OCI-LY7 (cell line): Measurements from ENCODE around the gene SLC25A31. TPM values are rescaled to one million over a fixed set of nuclear protein-coding genes. Genes with fewer than 3 reads are reported as not detected.
A peak's percentile ranks its signal among the peaks of the same experiment; 100 is the strongest.

Experiments used
- BruUV-seq: library from RNA; stranded (reverse); fragments of 400-500 nt; replicated peaks from 2 replicates; lab custom pipeline; 2021; lab: Mats Ljungman, UMichigan
- CTCF ChIA-PET: fragments of 300-600 bp; sonication (Branson Sonifier 250); formaldehyde crosslinking; loops from one replicate; lab custom pipeline; 2022; ENCODE audit warnings: antibody characterized with exemption; ENCODE audit not compliant: unreplicated experiment; lab: Charles Lee
- POLR2A ChIA-PET: fragments of 300-600 bp; sonication (Branson Sonifier 250); formaldehyde crosslinking; loops from one replicate; lab custom pipeline; 2022; ENCODE audit warnings: antibody characterized with exemption; lab: Charles Lee
- DNase-seq: peaks from one replicate; pipeline ENCODE4 v3.0.0-alpha.2; 2015; ENCODE audit warnings: low spot score
- H2AFZ ChIP-seq: fragments of 200-600 bp; sonication (generic), shearing (Covaris generic); 2 replicates; pipeline ENCODE4 v1.6.1; 2014; ENCODE audit warnings: mild to moderate bottlenecking, antibody characterized with exemption, low read length, moderate library complexity
- H3K27ac ChIP-seq: fragments of 200-600 bp; sonication (generic); 2 replicates; pipeline ENCODE4 v1.5.1; 2014; ENCODE audit warnings: mixed run types, low read depth, mild to moderate bottlenecking, moderate library complexity, low read length, inconsistent platforms; ENCODE audit not compliant: poor library complexity, severe bottlenecking
- H3K36me3 ChIP-seq: fragments of 200-600 bp; sonication (generic); 2 replicates; pipeline ENCODE4 v1.6.1; 2014; ENCODE audit warnings: mild to moderate bottlenecking, antibody characterized with exemption, low read length, moderate library complexity, mixed read lengths; ENCODE audit not compliant: insufficient read depth
- H3K4me1 ChIP-seq: fragments of 200-600 bp; sonication (generic); 2 replicates; pipeline ENCODE4 v1.5.1; 2014; ENCODE audit warnings: mild to moderate bottlenecking, low read length; ENCODE audit not compliant: insufficient read depth, poor library complexity, severe bottlenecking
- H3K4me2 ChIP-seq: fragments of 200-600 bp; sonication (generic); 2 replicates; pipeline ENCODE4 v1.6.1; 2014; ENCODE audit warnings: mild to moderate bottlenecking, low read length
- H3K4me3 ChIP-seq: fragments of 200-600 bp; sonication (generic); 2 replicates; pipeline ENCODE4 v1.5.1; 2014; ENCODE audit warnings: mild to moderate bottlenecking, low read depth, low read length; ENCODE audit not compliant: poor library complexity, severe bottlenecking
- H3K79me2 ChIP-seq: fragments of 200-600 bp; sonication (generic); 2 replicates; pipeline ENCODE4 v1.6.1; 2016; ENCODE audit warnings: low read depth, mild to moderate bottlenecking, low read length, moderate library complexity, mixed read lengths; ENCODE audit not compliant: insufficient read depth
- H3K9me2 ChIP-seq: fragments of 200-600 bp; sonication (generic); 2 replicates; pipeline ENCODE4 v1.6.1; 2016; ENCODE audit warnings: mild to moderate bottlenecking, low read length, mixed read lengths; ENCODE audit not compliant: insufficient read depth
- H3K9me3 ChIP-seq: fragments of 200-600 bp; sonication (generic); 2 replicates; pipeline ENCODE4 v1.6.1; 2014; ENCODE audit warnings: mild to moderate bottlenecking, mixed run types, low read length, mixed read lengths
- H4K20me1 ChIP-seq: fragments of 200-600 bp; sonication (generic); 2 replicates; pipeline ENCODE4 v1.6.1; 2014; ENCODE audit warnings: mild to moderate bottlenecking, antibody characterized with exemption, low read length, moderate library complexity, mixed read lengths; ENCODE audit not compliant: insufficient read depth
- CTCF ChIP-seq: fragments of 200-600 bp; sonication (generic); conservative IDR thresholded peaks from 2 replicates; pipeline ENCODE4 v1.5.1; 2014; ENCODE audit warnings: mild to moderate bottlenecking, antibody characterized with exemption, low read length, moderate library complexity, mixed read lengths
- EZH2phosphoT487 ChIP-seq: fragments of 200-600 bp; sonication (generic); IDR thresholded peaks from 2 replicates; pipeline ENCODE4 v1.6.1; 2018; ENCODE audit warnings: low read depth, borderline replicate concordance, mild to moderate bottlenecking, mixed run types, antibody characterized with exemption, low read length, moderate library complexity, mixed read lengths
- intact Hi-C: fragments of 100-400 bp; cut with micrococcal nuclease; formaldehyde crosslinking; loops from one replicate; pipeline ENCODE4 v1.10.0; 2022; ENCODE audit not compliant: unreplicated experiment
- total RNA-seq, 2 experiments: library from RNA; depleted of rRNA in 1 of 2; stranded (reverse); fragments of >200 nt in 1 of 2; shearing (Covaris generic) in 1 of 2; gene quantifications; 2 replicates each; pipeline ENCODE4 v1.2.3, GENCODE V29; 2014 to 2022

SLC25A31 gene
- total RNA-seq, 2 experiments from 2014 or later = not detected

GRCh38 chr4:127783026-127783769 lies 53.0 kb downstream of the SLC25A31 start:
- TF ChIP-seq EZH2phosphoT487 = 0 out of 2 replicates have a peak, but pooled peaks have one; percentile 79
- TF ChIP-seq CTCF = no peak
- ChIA-PET POLR2A (interaction anchor here (0.6 to 0.7 kb wide), 3 partner anchors 59 to 1704 kb away, joined by 3 to 10 read pairs (median 3); no protein-coding TSS in a partner anchor), CTCF (no interaction called here)
- DNase-seq = no peak
- no peak overlapping the region for H3K4me3 ChIP-seq
- no peaks in the 10 kb centered on the region for H3K36me3 ChIP-seq
- no peaks in the 10 kb centered on the region for H4K20me1 ChIP-seq
- no peaks in the 10 kb centered on the region for H3K9me3 ChIP-seq
- BruUV-seq = no TSS peak
- H3K4me1 ChIP-seq = peaks cover 5% of the 10 kb centered on the region
- peak overlapping the region; percentile 55 for H3K4me2 ChIP-seq
- H3K79me2 ChIP-seq = no peaks in the 10 kb centered on the region
- no peak overlapping the region for H3K27ac ChIP-seq
- H3K9me2 ChIP-seq = no peaks in the 10 kb centered on the region
- intact Hi-C loops = no loop called here
- H2AFZ ChIP-seq = no peak overlapping the region

- Histone ChIP-seq H4K20me1 (no peaks in the 10 kb centered on the region), H3K79me2 (no peaks in the 10 kb centered on the region), H3K4me2 (no peak overlapping the region), H3K4me3 (no peak overlapping the region), H3K9me3 (no peaks in the 10 kb centered on the region), H3K27ac (no peak overlapping the region), H3K4me1 (peaks cover 5% of the 10 kb centered on the region), H3K36me3 (no peaks in the 10 kb centered on the region), H3K9me2 (no peaks in the 10 kb centered on the region), H2AFZ (no peak overlapping the region)
- ChIA-PET CTCF (no interaction called here), POLR2A (interaction anchor here (0.6 to 0.7 kb wide), 2 partner anchors 58 to 419 kb away, joined by 3 to 10 read pairs; no protein-coding TSS in a partner anchor)
- intact Hi-C loops = no loop called here
- TF ChIP-seq CTCF (no peak), EZH2phosphoT487 (no peak)
- no peak for DNase-seq
- BruUV-seq = no TSS peak
Measured at GRCh38 chr4:127783955-127784770, 54.0 kb downstream of the SLC25A31 start.

GRCh38 chr4:127788517-127788916 lies 58.3 kb downstream of the SLC25A31 start:
- no peaks in the 10 kb centered on the region for H3K9me3 ChIP-seq
- H3K4me1 ChIP-seq = no peaks in the 10 kb centered on the region
- H3K27ac ChIP-seq = no peak overlapping the region
- H4K20me1 ChIP-seq = no peaks in the 10 kb centered on the region
- intact Hi-C loops = no loop called here
- CTCF ChIA-PET = no interaction called here
- no peak for DNase-seq
- no peak overlapping the region for H3K4me2 ChIP-seq
- no peaks in the 10 kb centered on the region for H3K9me2 ChIP-seq
- POLR2A ChIA-PET = no interaction called here
- H2AFZ ChIP-seq = no peak overlapping the region
- H3K4me3 ChIP-seq = no peak overlapping the region
- no peak for TF ChIP-seq EZH2phosphoT487
- peak; percentile 58 for TF ChIP-seq CTCF
- H3K36me3 ChIP-seq = no peaks in the 10 kb centered on the region
- BruUV-seq = no TSS peak
- H3K79me2 ChIP-seq = no peaks in the 10 kb centered on the region
